ENCODE results near the gene SLC29A1.

DNA sequence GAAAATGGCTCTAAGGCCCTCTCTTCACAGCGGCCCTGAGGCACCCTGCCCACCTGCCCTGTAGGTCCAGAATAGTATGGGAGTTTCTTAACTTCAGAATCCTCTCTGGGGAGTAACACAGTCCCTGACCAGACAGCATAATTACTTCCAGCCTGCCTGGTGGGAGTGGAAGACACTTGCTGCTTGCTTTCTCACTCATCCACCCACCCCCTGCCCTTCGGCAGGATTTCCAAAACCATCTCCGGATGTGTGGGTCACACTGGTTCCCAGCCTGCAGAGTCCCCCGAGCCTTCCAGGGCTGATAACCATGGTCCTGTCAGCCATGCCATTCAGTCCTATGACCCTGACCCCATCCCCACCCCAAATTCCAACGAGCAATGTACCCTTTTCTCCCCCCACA lies 5.4 kb downstream of the SLC29A1 start:
- TF ChIP-seq YY1 (IDR thresholded peaks at IDR 0.05; ENCODE audit: insufficient read depth, insufficient read length) (no peak), SUZ12 (IDR thresholded peaks at IDR 0.05; ENCODE audit: extremely low read depth, insufficient read depth, insufficient read length) (no peak), ZNF274 (IDR thresholded peaks at IDR 0.05; ENCODE audit: low read depth, low read length) (no peak)

Data from NT2/D1 (cell line).